Right forelimb (tissue), 1 donor: Measurements from ENCODE around the gene DAZL.

Experiments used
- DNase-seq: peaks from one replicate; pipeline ENCODE4 v3.0.0-alpha.2; 2018

DAZL gene

GRCh38 chr3:16543242-16543864 is 61.9 kb downstream of the DAZL start:
- DNase-seq = no peak

GRCh38 chr3:16538507-16538906 is 66.7 kb downstream of the DAZL start:
- no peak for DNase-seq

- no peak for DNase-seq
These were observed 68.2 kb downstream of the DAZL start for GRCh38 chr3:16536996-16537395.
